SIG-M5 (cell line): ENCODE measurements around the gene EEPD1.
"Not testable (repeated sequence)": the region's sequence is repeated elsewhere in the genome, so short reads cannot be mapped to it uniquely, and the experiment has no call there.

ENCODE experiments used
- DNase-seq: peaks from one replicate; lab custom pipeline; 2025; lab: John Stamatoyannopoulos, UW

EEPD1 gene

GRCh38 chr7:36214608-36215456, 61.8 kb downstream of the EEPD1 start:
- DNase-seq, result no peak

DNA sequence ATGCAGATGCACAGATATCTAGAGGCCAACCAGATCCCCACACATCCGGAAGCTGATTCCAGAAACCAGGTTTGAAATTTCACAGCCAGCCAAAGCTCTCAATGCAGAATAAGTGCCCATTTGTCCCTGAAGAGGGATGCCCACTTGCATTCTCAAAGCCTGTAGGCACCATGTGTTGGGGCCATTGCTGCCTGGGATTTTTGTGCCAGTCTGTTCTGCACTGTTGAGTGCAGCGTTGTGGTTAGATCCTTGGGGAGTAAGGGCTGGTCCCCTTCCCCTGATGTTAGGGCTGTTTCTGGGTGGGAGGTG, 62.4 kb downstream of the EEPD1 start:
- no peak for DNase-seq

DNA sequence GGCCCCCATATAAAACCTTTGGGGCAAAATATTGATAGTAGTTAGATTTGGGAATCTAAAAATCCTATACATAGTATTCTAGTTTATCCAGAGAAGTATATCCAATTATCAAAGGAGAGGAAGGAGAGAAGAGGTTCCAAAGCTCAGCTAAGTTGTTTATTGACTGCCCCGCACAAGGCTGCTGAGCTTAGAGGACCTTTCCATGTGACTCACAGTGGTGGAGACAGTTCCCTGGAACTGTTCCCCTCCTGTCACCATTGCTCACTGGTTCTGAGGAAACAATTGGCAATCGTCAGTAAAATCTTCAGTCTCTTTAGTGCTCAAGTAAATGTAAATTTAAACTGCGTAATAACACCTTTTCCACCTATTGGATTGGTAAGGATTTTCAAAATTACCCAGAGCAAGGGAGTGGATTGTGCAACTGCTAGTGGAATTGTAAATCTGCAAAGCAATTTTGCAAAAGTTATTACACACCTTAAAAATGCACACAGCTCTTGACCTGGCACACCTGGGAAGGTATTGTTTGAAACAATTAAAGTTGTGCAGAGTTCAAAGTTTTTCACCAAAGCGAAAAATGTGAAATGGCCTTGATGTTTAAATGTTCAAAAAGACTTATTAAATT, 63.1 kb downstream of the EEPD1 start:
- no peak for DNase-seq

GRCh38 chr7:36217211-36217960, 64.3 kb downstream of the EEPD1 start:
- DNase-seq, result no peak

GRCh38 chr7:36217961-36218284, 64.9 kb downstream of the EEPD1 start:
- no peak for DNase-seq

GRCh38 chr7:36219429-36219828, 66.4 kb downstream of the EEPD1 start:
- DNase-seq, result no peak

DNA sequence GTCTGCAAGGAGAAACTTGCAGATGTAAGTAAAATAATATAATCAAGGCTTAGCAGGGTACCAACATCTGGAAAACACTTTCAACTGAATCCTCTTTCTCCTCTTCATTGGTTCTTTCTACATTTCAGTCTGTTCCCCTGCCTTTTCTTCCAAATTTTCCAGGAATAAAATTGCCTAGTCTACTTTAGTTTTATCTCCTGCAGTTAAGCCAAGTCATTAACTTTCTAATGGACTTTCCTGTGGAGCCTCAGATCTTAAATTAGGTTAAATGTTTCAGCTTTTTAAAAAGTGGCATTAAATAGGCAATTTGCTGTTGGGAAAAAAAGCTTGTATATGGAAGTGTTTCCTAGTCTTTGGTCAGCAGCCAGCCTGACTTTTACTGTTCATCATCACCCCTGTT, 70.8 kb downstream of the EEPD1 start:
- no peak for DNase-seq

DNA sequence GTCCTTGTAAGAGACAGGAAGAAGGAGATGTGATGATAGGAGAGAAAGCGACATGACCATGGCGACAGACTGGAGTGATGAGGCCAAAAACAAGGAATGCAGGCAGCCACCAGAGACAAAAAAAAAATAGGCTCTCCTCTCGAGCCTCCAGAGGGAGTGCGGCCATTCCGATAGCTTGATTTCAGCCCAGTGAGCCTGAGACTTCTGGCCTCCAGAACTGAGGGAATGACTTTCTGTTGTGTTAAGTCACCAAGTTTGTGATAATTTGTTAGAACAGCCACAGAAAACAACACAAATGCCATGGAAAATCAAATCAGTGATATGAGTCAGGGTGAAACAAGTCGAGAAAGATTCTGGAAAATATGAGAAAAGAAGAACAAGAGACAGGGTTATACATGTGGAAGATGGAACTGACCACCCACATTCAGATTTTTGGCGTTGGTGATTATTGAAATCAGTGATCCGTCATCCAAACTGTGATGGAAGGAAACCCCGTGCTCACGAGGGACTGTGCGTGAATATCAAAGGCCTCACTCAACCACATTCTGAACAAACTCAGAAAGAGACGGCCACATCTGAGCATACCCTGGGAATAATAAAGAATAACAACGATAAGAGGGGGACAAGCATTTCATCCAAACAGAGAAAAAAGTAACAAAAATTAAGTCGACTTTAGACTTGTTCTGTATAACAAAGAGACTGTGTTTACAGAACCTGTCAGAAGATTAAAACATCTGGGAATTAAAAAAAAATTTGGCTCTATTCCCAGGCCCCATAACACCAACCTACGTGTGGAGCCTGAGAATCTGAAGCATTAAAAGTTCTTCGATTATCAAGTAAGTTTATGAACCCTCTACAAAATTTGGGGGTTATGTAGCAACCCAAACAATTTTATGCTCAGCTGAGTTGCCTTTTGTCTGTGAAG, 72.1 kb downstream of the EEPD1 start:
- DNase-seq, result no peak

DNA sequence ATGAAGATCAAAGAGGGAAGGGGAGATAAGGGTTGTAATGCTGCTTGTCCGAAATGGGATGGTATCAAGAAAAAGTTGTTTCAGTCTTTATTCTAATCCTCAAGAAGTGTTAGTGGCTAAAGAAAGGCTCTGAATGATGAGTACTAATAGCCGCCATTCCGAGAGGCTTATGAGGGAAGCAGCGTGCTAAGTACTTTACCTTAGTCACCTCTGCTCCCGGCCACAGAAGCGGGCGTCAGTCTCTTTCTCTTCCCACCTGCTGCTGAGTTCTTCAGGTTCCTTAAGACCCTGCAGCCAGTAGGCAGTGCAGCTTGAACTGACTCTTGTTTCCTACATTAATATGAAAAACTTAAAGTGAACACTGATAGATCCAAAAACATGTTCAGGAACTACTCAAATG, 73.1 kb downstream of the EEPD1 start:
- no peak for DNase-seq

GRCh38 chr7:36227223-36227622, 74.2 kb downstream of the EEPD1 start:
- no peak for DNase-seq

DNA sequence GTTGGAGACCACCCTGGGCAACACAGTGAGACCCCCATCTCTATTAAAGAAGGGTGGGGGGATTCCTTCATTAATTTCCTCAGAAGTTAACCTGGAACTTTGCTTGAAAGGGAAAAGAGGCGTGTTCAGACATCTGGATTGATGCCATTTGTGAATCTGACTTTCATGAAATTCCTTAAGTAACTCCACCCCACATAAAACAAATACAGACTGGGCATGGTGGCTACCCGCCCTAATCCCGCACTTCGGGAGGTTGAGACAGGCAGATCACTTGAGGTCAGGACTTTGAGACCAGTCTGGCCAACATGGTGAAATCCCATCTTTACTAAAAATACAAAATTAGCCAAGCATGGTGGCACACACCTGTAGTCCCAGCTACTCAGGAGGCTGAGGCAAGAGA, 75.0 kb downstream of the EEPD1 start:
- DNase-seq, result no peak

GRCh38 chr7:36231406-36231805, 78.4 kb downstream of the EEPD1 start:
- no peak for DNase-seq

DNA sequence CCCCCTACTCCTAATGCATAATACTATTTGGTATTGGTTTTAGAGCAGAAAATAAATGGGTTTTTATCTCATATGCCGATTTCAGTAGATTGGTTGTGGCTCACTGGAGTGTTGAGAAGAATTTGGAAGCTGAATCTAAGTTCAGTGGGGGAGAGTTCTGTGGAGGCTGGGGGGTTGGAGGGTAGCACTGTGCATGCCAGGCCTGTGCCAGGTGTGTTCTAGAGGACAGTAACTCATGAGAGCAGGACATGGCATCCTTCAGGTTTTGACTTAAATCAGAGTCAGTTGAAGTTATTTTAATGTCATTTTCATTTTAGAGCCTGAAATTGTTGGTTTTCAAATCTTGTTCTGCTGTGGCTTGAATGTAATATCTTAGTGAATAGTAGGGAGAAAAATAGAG, 79.5 kb downstream of the EEPD1 start:
- no peak for DNase-seq

DNA sequence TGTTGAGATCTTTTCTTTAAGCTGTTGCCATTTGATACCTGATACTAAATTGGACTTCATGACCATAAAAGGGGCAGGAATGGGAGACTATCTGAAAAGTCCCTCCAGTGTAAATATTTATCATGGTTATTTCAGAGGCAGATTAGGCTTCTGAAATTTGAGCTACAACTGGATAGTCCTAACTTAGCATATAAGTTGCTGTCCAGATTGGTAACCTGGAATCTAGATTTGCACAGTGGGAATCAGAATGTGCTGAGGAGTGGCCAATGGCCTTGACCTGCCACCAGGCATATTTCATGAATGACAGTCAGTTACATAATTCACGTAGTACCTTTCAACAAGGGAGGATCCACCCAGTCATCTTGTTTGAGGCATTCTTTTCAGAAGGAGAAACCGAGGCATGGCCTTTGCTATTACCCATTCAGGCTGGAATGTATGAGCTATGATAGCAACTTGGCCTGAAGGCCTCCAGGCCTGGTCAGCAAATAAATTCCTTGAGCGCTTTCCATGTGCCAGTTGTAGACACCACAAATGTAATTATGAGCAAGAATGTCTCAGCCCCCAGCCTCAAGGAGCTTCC, 80.0 kb downstream of the EEPD1 start:
- no peak for DNase-seq

DNA sequence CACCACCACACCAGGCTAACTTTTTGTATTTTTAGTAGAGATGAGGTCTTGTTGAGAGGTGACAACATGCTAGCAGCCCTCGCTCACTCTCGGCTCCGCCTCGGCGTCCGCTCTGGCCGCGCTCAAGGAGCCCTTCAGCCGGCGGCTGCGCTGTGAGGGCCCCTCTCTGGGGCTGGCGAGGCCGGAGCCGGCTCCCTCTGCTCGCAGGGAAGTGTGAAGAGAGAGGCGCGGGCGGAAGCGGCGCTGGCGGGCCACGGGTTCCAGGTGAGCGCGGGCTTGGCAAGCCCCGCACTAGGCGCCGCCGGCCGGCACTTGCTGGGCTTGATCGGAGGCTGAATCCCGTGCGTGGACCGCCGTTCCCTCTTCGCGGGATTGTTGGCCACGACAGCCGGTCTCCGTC, 83.0 kb downstream of the EEPD1 start:
- DNase-seq, result no peak

DNA sequence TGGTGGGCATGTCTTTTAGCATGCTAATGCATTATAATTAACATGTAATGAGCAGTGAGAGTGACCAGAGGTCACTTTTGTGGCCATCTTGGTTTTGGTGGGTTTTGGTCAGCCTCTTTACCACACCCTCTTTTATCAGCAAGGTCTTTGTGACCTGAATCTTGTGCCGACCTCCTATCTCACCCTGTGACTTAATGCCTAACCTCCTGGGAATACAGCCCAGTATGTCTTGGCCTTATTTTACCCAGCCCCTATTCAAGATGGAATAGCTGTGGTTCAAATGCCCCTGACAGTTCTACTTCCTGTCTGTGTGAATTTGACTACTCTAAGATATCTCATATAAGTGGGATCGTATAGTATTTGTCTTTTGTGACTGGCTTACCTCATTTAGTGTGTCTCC, 85.1 kb downstream of the EEPD1 start:
- no peak for DNase-seq

DNA sequence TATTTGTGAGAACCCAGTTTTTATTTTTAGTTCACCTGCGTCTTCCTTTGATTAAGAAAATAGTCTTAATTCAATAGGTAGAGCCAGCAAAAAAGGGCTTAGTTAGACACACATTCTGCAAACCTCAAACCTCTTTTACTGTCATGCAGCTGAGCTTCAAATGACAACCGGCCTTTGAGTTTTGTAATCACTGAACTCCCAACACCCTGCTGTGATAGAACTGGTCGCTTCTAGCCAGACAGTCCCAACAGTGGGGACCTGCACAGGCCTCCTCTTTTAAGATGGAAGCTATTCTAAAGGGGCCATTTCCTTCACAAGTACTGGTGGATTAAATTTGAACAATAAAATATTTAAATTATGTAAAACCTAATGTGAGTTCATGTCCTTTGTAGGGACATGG, 90.3 kb downstream of the EEPD1 start:
- DNase-seq, result not testable (repeated sequence)

DNA sequence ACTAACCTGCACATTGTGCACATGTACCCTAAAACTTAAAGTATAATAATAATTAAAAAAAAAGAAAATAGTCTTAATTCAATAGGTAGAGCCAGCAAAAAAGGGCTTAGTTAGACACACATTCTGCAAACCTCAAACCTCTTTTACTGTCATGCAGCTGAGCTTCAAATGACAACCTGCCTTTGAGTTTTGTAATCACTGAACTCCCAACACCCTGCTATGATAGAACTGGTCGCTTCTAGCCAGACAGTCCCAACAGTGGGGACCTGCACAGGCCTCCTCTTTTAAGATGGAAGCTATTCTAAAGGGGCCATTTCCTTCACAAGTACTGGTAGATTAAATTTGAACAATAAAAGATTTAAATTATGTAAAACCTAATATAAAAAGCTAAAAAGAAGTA, 90.9 kb downstream of the EEPD1 start:
- DNase-seq, result not testable (repeated sequence)

- no peak for DNase-seq
Measured at GRCh38 chr7:36244429-36244828, 91.4 kb downstream of the EEPD1 start.

- no peak for DNase-seq
Measured at GRCh38 chr7:36245684-36246299, 92.7 kb downstream of the EEPD1 start.

GRCh38 chr7:36249091-36249490, 96.0 kb downstream of the EEPD1 start:
- no peak for DNase-seq
